H9 (cell line): ENCODE data around the gene CLEC10A. TPM values are rescaled to one million over a fixed set of nuclear protein-coding genes. Genes with fewer than 3 reads are reported as not detected.

ENCODE experiments used
- DNase-seq: peaks from one replicate; pipeline ENCODE4 v3.0.0-alpha.2; 2017
- H2AFZ ChIP-seq: one replicate; pipeline ENCODE4 v1.6.1; 2013; ENCODE audit warnings: mild to moderate bottlenecking, low read length, control low read depth, moderate library complexity
- H2AK5ac ChIP-seq: 2 replicates; pipeline ENCODE4 v1.6.1; 2013; ENCODE audit warnings: low read length, control low read depth, mixed read lengths; ENCODE audit not compliant: insufficient read length
- H2BK120ac ChIP-seq: one replicate; pipeline ENCODE4 v1.6.1; 2013; ENCODE audit warnings: low read depth, mild to moderate bottlenecking, low read length, control low read depth, inconsistent platforms; ENCODE audit not compliant: poor library complexity, severe bottlenecking
- H2BK12ac ChIP-seq: 2 replicates; pipeline ENCODE4 v1.6.1; 2013; ENCODE audit warnings: low read length, control low read depth, mixed read lengths, low read depth; ENCODE audit not compliant: insufficient read length
- H2BK15ac ChIP-seq: 2 replicates; pipeline ENCODE4 v1.6.1; 2013; ENCODE audit warnings: low read depth, low read length, control low read depth
- H2BK20ac ChIP-seq: one replicate; pipeline ENCODE4 v1.6.1; 2013; ENCODE audit warnings: low read depth, mild to moderate bottlenecking, low read length, control low read depth, inconsistent platforms; ENCODE audit not compliant: poor library complexity, severe bottlenecking
- H2BK5ac ChIP-seq: 2 replicates; pipeline ENCODE4 v1.6.1; 2013; ENCODE audit warnings: low read length, control low read depth, mixed read lengths; ENCODE audit not compliant: insufficient read length
- H3K14ac ChIP-seq: 2 replicates; pipeline ENCODE4 v1.6.1; 2013; ENCODE audit warnings: low read length, control low read depth; ENCODE audit not compliant: insufficient read depth
- H3K18ac ChIP-seq: 2 replicates; pipeline ENCODE4 v1.6.1; 2013; ENCODE audit warnings: low read depth, mild to moderate bottlenecking, mixed read lengths, low read length, control low read depth; ENCODE audit not compliant: insufficient read length
- H3K23ac ChIP-seq: 2 replicates; pipeline ENCODE4 v1.6.1; 2013; ENCODE audit warnings: low read length, control low read depth, mixed read lengths, low read depth; ENCODE audit not compliant: insufficient read length
- H3K23me2 ChIP-seq: 2 replicates; pipeline ENCODE4 v1.6.1; 2013; ENCODE audit warnings: low read depth, mild to moderate bottlenecking, mixed read lengths, low read length, control low read depth; ENCODE audit not compliant: insufficient read length, poor library complexity, severe bottlenecking
- H3K27ac ChIP-seq: 2 replicates; pipeline ENCODE4 v1.5.1; 2013; ENCODE audit warnings: low read length, control low read depth, mixed read lengths, low read depth; ENCODE audit not compliant: insufficient read length
- H3K27me3 ChIP-seq: 2 replicates; pipeline ENCODE4 v1.6.1; 2013; ENCODE audit warnings: low read length, control low read depth, inconsistent platforms; ENCODE audit not compliant: insufficient read depth
- H3K4ac ChIP-seq: 2 replicates; pipeline ENCODE4 v1.6.1; 2013; ENCODE audit warnings: low read depth, mild to moderate bottlenecking, control low read depth, inconsistent platforms, low read length, moderate library complexity
- H3K4me1 ChIP-seq: 2 replicates; pipeline ENCODE4 v1.6.1; 2013; ENCODE audit warnings: low read length, control low read depth, inconsistent platforms; ENCODE audit not compliant: insufficient read depth
- H3K4me2 ChIP-seq: 2 replicates; pipeline ENCODE4 v1.6.1; 2013; ENCODE audit warnings: low read length, control low read depth, mixed read lengths; ENCODE audit not compliant: insufficient read length, insufficient read depth
- H3K56ac ChIP-seq: 2 replicates; pipeline ENCODE4 v1.6.1; 2013; ENCODE audit warnings: low read depth, mild to moderate bottlenecking, mixed read lengths, low read length, control low read depth; ENCODE audit not compliant: insufficient read length
- H3K79me1 ChIP-seq: 2 replicates; pipeline ENCODE4 v1.6.1; 2013; ENCODE audit warnings: low read depth, mild to moderate bottlenecking, moderate library complexity, low read length, control low read depth, inconsistent platforms; ENCODE audit not compliant: insufficient read depth, poor library complexity, severe bottlenecking
- H3K79me2 ChIP-seq: 2 replicates; pipeline ENCODE4 v1.6.1; 2013; ENCODE audit warnings: low read length, control low read depth, inconsistent platforms; ENCODE audit not compliant: insufficient read depth
- H3K9ac ChIP-seq: 2 replicates; pipeline ENCODE4 v1.6.1; 2013; ENCODE audit warnings: low read length, control low read depth, mixed read lengths; ENCODE audit not compliant: insufficient read length; ENCODE audit errors: extremely low read depth
- H3K9me3 ChIP-seq: one replicate; pipeline ENCODE4 v1.6.1; 2013; ENCODE audit warnings: low read depth, low read length, inconsistent platforms; ENCODE audit not compliant: control insufficient read depth
- H3T11ph ChIP-seq: one replicate; pipeline ENCODE4 v1.6.1; 2013; ENCODE audit warnings: mild to moderate bottlenecking, low read length, control low read depth, inconsistent platforms
- H4K20me1 ChIP-seq: one replicate; pipeline ENCODE4 v1.6.1; 2013; ENCODE audit not compliant: control insufficient read depth, insufficient read length, insufficient read depth
- H4K5ac ChIP-seq: 2 replicates; pipeline ENCODE4 v1.6.1; 2013; ENCODE audit warnings: low read depth, mild to moderate bottlenecking, mixed read lengths, low read length, control low read depth; ENCODE audit not compliant: insufficient read length
- H4K8ac ChIP-seq: replicated peaks from 2 replicates; pipeline ENCODE4 v1.6.1; 2013; ENCODE audit warnings: low read length, control low read depth, mixed read lengths, low read depth; ENCODE audit not compliant: insufficient read length
- H4K91ac ChIP-seq: 2 replicates; pipeline ENCODE4 v1.6.1; 2013; ENCODE audit warnings: low read depth, mild to moderate bottlenecking, moderate library complexity, mixed read lengths, low read length, control low read depth; ENCODE audit not compliant: insufficient read length
- H3K27ac Mint-ChIP-seq, 3 experiments: 2 replicates in 2 of 3; 3 replicates in 1 of 3; pipeline ENCODE4 v1.8.0; 2020 to 2021; ENCODE audit warnings: mixed read lengths in 3 of 3, mild to moderate bottlenecking in 1 of 3, moderate library complexity in 1 of 3
- H3K27me3 Mint-ChIP-seq: 2 replicates; pipeline ENCODE4 v1.8.0; 2021; ENCODE audit warnings: low read depth, mild to moderate bottlenecking, moderate library complexity, mixed read lengths
- H3K36me3 Mint-ChIP-seq, 3 experiments: 2 replicates in 2 of 3; 3 replicates in 1 of 3; pipeline ENCODE4 v1.8.0; 2020 to 2021; ENCODE audit warnings: low read depth in 3 of 3, mixed read lengths in 3 of 3; ENCODE audit not compliant: insufficient read depth in 1 of 3
- H3K4me1 Mint-ChIP-seq, 2 experiments: 2 replicates each; pipeline ENCODE4 v1.8.0; 2020; ENCODE audit warnings: mixed read lengths in 2 of 2
- H3K4me3 Mint-ChIP-seq, 2 experiments: 2 replicates in 1 of 2; 3 replicates in 1 of 2; pipeline ENCODE4 v1.8.0; 2020 to 2021; ENCODE audit warnings: mild to moderate bottlenecking in 2 of 2, mixed read lengths in 2 of 2, moderate library complexity in 1 of 2
- H3K9me3 Mint-ChIP-seq, 2 experiments: 2 replicates in 1 of 2; 3 replicates in 1 of 2; pipeline ENCODE4 v1.8.0; 2020; ENCODE audit warnings: mild to moderate bottlenecking in 2 of 2, mixed read lengths in 2 of 2, moderate library complexity in 1 of 2
- WGBS: extraction: QIAGEN DNeasy Blood & Tissue Kit; methylation state at CpG from one replicate; pipeline ENCODE4 v1.1.7; 2013; ENCODE audit warnings: missing lambda C conversion rate, low lambda C conversion rate, mixed read lengths; ENCODE audit not compliant: insufficient read length; ENCODE audit errors: extremely low coverage; 5-methylcytosine and 5-hydroxymethylcytosine counted together
- total RNA-seq: library from RNA; stranded (reverse); gene quantifications from 2 replicates; pipeline ENCODE4 v1.2.1, GENCODE V29; 2021
- TF ChIP-seq, protein P1 (sequence below): fragments of 200-600 bp; sonication (generic); conservative IDR thresholded peaks from 3 replicates; pipeline ENCODE4 v1.8.0; 2021; ENCODE audit warnings: antibody characterized with exemption, mild to moderate bottlenecking

Gene CLEC10A
- total RNA-seq, 1 experiment from 2014 or later = not detected

DNA sequence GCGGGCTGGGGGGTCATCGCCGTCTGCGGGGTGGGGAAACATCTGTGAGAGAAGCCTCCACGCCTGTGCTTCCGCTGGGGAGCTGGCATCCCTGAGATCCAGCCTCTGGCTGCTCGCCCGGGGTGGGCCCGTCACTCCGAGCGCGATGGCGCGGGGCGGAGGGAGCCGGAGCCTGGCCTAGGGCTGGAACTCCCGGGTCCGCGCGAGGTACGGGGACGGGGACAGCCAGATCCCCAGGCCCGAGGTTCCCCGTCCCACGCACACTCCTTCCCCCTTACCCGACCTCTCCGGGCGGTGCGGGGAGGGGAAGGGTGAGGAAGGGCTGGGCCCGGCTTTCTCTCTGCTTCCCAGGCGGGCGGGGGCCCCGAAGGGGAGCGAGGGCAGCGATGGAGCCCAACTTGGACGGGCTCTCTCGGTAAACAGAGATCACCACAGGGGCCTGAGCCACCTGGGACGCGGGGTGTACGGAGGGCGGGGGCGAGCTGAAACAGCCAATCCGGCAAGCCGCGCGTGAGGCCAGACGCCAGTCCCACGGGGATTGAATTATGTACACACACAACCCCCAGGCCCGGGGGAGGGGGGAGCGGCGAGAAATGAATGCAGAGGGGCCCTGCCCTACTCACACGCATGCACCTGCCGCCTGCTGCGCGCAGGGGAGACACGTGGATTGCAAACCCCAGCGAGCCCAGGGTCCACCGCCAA is 36.4 kb downstream of the CLEC10A start, which contains the start of gene SLC16A11:
TSS of gene SLC16A11 (minus strand) at position 596 of the 702 bp plus-strand sequence. CDS start at position 17, 579 bp downstream.
- H3K27me3 ChIP-seq = peaks cover 6% of the 10 kb centered on the region
- H3K18ac ChIP-seq = peak within 1 kb of the TSS; percentile 24
- no peak within 1 kb of the TSS for H2BK120ac ChIP-seq
- no peak within 1 kb of the TSS for H2BK20ac ChIP-seq
- H3K4me1 Mint-ChIP-seq = peaks cover 23 to 37% of the 10 kb centered on the region in 2 experiments
- H4K91ac ChIP-seq = no peak within 1 kb of the TSS
- H3K79me2 ChIP-seq = no peaks in the 10 kb centered on the region
- H3K14ac ChIP-seq = peak within 1 kb of the TSS; percentile 32; the same call in 1 of the 2 replicates
- no peak within 1 kb of the TSS for H4K5ac ChIP-seq
- H4K20me1 ChIP-seq = no peaks in the 10 kb centered on the region
- no peaks in the 10 kb centered on the region for H3K9me3 ChIP-seq
- no peak within 1 kb of the TSS for H3K56ac ChIP-seq
- H3K4me3 Mint-ChIP-seq = peak within 1 kb of the TSS; percentile 56 to 81
- H3K27ac Mint-ChIP-seq = no peak within 1 kb of the TSS
- no peak within 1 kb of the TSS for H2AK5ac ChIP-seq
- no peaks in the 10 kb centered on the region for H3K36me3 Mint-ChIP-seq
- no peaks in the 10 kb centered on the region for H3K9me3 Mint-ChIP-seq
- no peak within 1 kb of the TSS for H2AFZ ChIP-seq
- H3K9ac ChIP-seq = no peak within 1 kb of the TSS
- TF ChIP-seq, protein P1, sequence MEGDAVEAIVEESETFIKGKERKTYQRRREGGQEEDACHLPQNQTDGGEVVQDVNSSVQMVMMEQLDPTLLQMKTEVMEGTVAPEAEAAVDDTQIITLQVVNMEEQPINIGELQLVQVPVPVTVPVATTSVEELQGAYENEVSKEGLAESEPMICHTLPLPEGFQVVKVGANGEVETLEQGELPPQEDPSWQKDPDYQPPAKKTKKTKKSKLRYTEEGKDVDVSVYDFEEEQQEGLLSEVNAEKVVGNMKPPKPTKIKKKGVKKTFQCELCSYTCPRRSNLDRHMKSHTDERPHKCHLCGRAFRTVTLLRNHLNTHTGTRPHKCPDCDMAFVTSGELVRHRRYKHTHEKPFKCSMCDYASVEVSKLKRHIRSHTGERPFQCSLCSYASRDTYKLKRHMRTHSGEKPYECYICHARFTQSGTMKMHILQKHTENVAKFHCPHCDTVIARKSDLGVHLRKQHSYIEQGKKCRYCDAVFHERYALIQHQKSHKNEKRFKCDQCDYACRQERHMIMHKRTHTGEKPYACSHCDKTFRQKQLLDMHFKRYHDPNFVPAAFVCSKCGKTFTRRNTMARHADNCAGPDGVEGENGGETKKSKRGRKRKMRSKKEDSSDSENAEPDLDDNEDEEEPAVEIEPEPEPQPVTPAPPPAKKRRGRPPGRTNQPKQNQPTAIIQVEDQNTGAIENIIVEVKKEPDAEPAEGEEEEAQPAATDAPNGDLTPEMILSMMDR = no peak
- H3K23ac ChIP-seq = no peak within 1 kb of the TSS
- H3K27ac ChIP-seq = no peak within 1 kb of the TSS
- H3K79me1 ChIP-seq = no peaks in the 10 kb centered on the region
- H2BK12ac ChIP-seq = no peak within 1 kb of the TSS
- peak within 1 kb of the TSS; percentile 77 for H3K4me2 ChIP-seq
- no peak within 1 kb of the TSS for H3T11ph ChIP-seq
- H3K27me3 Mint-ChIP-seq = peaks cover 83% of the 10 kb centered on the region
- no peaks in the 10 kb centered on the region for H3K4me1 ChIP-seq
- WGBS = no CpG with 5 or more reads among the region's 58 CpGs
- no peak within 1 kb of the TSS for H2BK5ac ChIP-seq
- no peak within 1 kb of the TSS for H4K8ac ChIP-seq
- no peak for DNase-seq
- H3K4ac ChIP-seq = no peak within 1 kb of the TSS
- no peak within 1 kb of the TSS for H2BK15ac ChIP-seq
- H3K23me2 ChIP-seq = peaks cover 33% of the 10 kb centered on the region
